Esophagus squamous epithelium (tissue), 5 donors: ENCODE measurements around the gene ANO4. TPM values are rescaled to one million over a fixed set of nuclear protein-coding genes. Genes with fewer than 3 reads are reported as not detected.

Experiments used
- DNase-seq: peaks from one replicate; lab custom pipeline; 2025; lab: John Stamatoyannopoulos, UW
- H3K27ac ChIP-seq, 4 donors: fragments of 200-600 bp; sonication (generic); one replicate each; pipeline ENCODE4 v1.5.1; 2016 to 2019; ENCODE audit warnings: mild to moderate bottlenecking in 1 of 4
- H3K27me3 ChIP-seq, 4 donors: fragments of 200-600 bp; sonication (generic); 1 replicate in 3 of 4; 2 replicates in 1 of 4; pipeline versions ENCODE4 v1.5.1 to v1.6.0; 2017 to 2021; ENCODE audit warnings: antibody characterized with exemption in 1 of 4
- H3K36me3 ChIP-seq, 3 donors: fragments of 200-600 bp; sonication (generic); one replicate each; pipeline ENCODE4 v1.5.1; 2016 to 2019
- H3K4me1 ChIP-seq, 3 donors: fragments of 200-600 bp; sonication (generic); one replicate each; pipeline ENCODE4 v1.5.1; 2017 to 2019
- H3K4me3 ChIP-seq, 4 donors: fragments of 200-600 bp; sonication (generic); 1 replicate in 3 of 4; 2 replicates in 1 of 4; pipeline ENCODE4 v1.5.1; 2016 to 2019; ENCODE audit warnings: mild to moderate bottlenecking in 2 of 4, moderate library complexity in 1 of 4
- H3K9me3 ChIP-seq, 3 donors: fragments of 200-600 bp; sonication (generic); one replicate each; pipeline ENCODE4 v1.5.1; 2016 to 2019
- CTCF ChIP-seq, 6 experiments: fragments of 450-650 bp in 4 of 6; fragments of 200-600 bp in 2 of 6; sonication (generic) in 2 of 6; IDR thresholded peaks; one replicate each; pipeline ENCODE4 v1.5.1; 2016 to 2019; ENCODE audit warnings: antibody characterized with exemption in 6 of 6, mild to moderate bottlenecking in 4 of 6, moderate library complexity in 4 of 6
- POLR2A ChIP-seq, 4 donors: fragments of 450-650 bp; IDR thresholded peaks; one replicate each; pipeline ENCODE4 v1.6.1; 2017; ENCODE audit warnings: antibody characterized with exemption in 4 of 4, mild to moderate bottlenecking in 4 of 4, moderate library complexity in 3 of 4
- WGBS, 2 donors: methylation state at CpG; one replicate each; pipeline ENCODE4 v1.1.5; 2018; 5-methylcytosine and 5-hydroxymethylcytosine counted together
- intact Hi-C: fragments of 100-400 bp; cut with DNase I; formaldehyde crosslinking; loops from one replicate; pipeline ENCODE4 v1.15.0; 2022
- total RNA-seq, 4 donors: library from RNA; depleted of rRNA; stranded (reverse); fragments of >200 nt; gene quantifications; one replicate each; pipeline ENCODE4 v1.1.0, GENCODE V29; 2016
- donor health status: DM: yes; HTN: yes; CAD: no.

ANO4 gene
- total RNA-seq, 4 donors from 2014 or later: 0.09 TPM; not detected in 3

GRCh38 chr12:101019201-101019600 is 224.6 kb downstream of the ANO4 start:
- no peak for DNase-seq
- H3K36me3 ChIP-seq: no peaks in the 10 kb centered on the region

GRCh38 chr12:101019667-101020066 is 225.1 kb downstream of the ANO4 start:
- no peaks in the 10 kb centered on the region for H3K9me3 ChIP-seq
- H3K4me1 ChIP-seq: peaks cover 0 to 17% (median 0%) of the 10 kb centered on the region in 3 donors
- no peak overlapping the region for H3K4me3 ChIP-seq
- H3K36me3 ChIP-seq: no peaks in the 10 kb centered on the region
- DNase-seq: no peak
- 63 to 68% methylated on average over 3 of the region's 3 CpGs for WGBS, 2 donors
- intact Hi-C loops: no loop called here
- no peak overlapping the region for H3K27ac ChIP-seq
- TF ChIP-seq POLR2A (IDR thresholded peaks at IDR 0.05) (no peak), CTCF (IDR thresholded peaks at IDR 0.05) (no peak)
- no peaks in the 10 kb centered on the region for H3K27me3 ChIP-seq

More at GRCh38 chr12:101019201-101019600, 224.6 kb downstream of the ANO4 start:
- H3K9me3 ChIP-seq: no peaks in the 10 kb centered on the region
- no peak overlapping the region for H3K27ac ChIP-seq
- no peak for TF ChIP-seq CTCF (IDR thresholded peaks at IDR 0.05)
- no peak for TF ChIP-seq POLR2A (IDR thresholded peaks at IDR 0.05)
- no peak overlapping the region for H3K4me3 ChIP-seq
- H3K27me3 ChIP-seq: no peaks in the 10 kb centered on the region
- H3K4me1 ChIP-seq: peaks cover 0 to 17% (median 0%) of the 10 kb centered on the region in 3 donors
- WGBS, 2 donors: 76 to 84% methylated on average over 4 of the region's 4 CpGs
- intact Hi-C loops: no loop called here

- Histone ChIP-seq H3K4me1 (peaks cover 0 to 17% (median 0%) of the 10 kb centered on the region in 3 donors), H3K9me3 (no peaks in the 10 kb centered on the region), H3K4me3 (no peak overlapping the region), H3K27ac (no peak overlapping the region), H3K36me3 (no peaks in the 10 kb centered on the region), H3K27me3 (no peaks in the 10 kb centered on the region)
- 48 to 52% methylated on average over 3 of the region's 3 CpGs for WGBS, 2 donors
- intact Hi-C loops: no loop called here
- no peak for DNase-seq
- no peak for TF ChIP-seq CTCF (IDR thresholded peaks at IDR 0.05)
- TF ChIP-seq POLR2A (IDR thresholded peaks at IDR 0.05): no peak
Measured at GRCh38 chr12:101021442-101021841, 226.9 kb downstream of the ANO4 start.

GRCh38 chr12:101021911-101022388 is 227.4 kb downstream of the ANO4 start:
- Histone ChIP-seq H3K9me3 (no peaks in the 10 kb centered on the region), H3K36me3 (no peaks in the 10 kb centered on the region), H3K27ac (peak overlapping the region in 1 of 4 donors; percentile 40), H3K4me1 (peaks cover 0 to 17% (median 0%) of the 10 kb centered on the region in 3 donors), H3K27me3 (no peaks in the 10 kb centered on the region), H3K4me3 (no peak overlapping the region)
- no peak for DNase-seq
- intact Hi-C loops: no loop called here
- no peak for TF ChIP-seq CTCF (IDR thresholded peaks at IDR 0.05)
- no peak for TF ChIP-seq POLR2A (IDR thresholded peaks at IDR 0.05)

DNA sequence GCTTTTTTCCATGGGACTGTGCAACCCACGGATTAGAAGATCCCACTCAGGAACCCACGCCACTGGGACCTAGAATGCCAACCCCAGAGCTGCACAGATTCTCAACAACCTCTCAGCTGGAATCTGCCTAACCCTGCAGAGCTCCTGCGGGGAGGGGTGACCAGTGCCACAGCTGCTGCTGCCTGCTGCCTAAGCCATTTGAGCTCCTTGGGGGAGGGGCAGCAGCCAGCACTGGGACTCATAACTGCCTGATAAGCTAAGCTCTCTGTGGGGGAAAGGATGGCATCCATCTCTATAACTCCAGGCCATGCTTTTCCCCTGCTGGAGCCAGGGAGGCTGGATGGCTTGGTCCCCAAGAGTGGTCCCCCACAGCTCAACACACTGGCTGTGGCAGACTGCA is 232.6 kb downstream of the ANO4 start:
- Histone ChIP-seq H3K27me3 (no peaks in the 10 kb centered on the region), H3K9me3 (peaks cover 0 to 5% (median 0%) of the 10 kb centered on the region in 3 donors), H3K4me3 (no peak overlapping the region), H3K36me3 (no peaks in the 10 kb centered on the region), H3K4me1 (peaks cover 0 to 5% (median 0%) of the 10 kb centered on the region in 3 donors), H3K27ac (no peak overlapping the region)
- no peak for DNase-seq
- intact Hi-C loops: no loop called here
- no peak for TF ChIP-seq POLR2A (IDR thresholded peaks at IDR 0.05)
- TF ChIP-seq CTCF (IDR thresholded peaks at IDR 0.05): no peak
- WGBS, 2 donors: no CpG with 5 or more reads among the region's 3 CpGs
